Measurements from ENCODE around the gene ZNF423. TPM values are rescaled to one million over a fixed set of nuclear protein-coding genes. Genes with fewer than 3 reads are reported as not detected.

Gene ZNF423
- polyA plus RNA-seq, 1 of the 3 experiments (the other 2 are of a cell fraction): 1.2 TPM

DNA sequence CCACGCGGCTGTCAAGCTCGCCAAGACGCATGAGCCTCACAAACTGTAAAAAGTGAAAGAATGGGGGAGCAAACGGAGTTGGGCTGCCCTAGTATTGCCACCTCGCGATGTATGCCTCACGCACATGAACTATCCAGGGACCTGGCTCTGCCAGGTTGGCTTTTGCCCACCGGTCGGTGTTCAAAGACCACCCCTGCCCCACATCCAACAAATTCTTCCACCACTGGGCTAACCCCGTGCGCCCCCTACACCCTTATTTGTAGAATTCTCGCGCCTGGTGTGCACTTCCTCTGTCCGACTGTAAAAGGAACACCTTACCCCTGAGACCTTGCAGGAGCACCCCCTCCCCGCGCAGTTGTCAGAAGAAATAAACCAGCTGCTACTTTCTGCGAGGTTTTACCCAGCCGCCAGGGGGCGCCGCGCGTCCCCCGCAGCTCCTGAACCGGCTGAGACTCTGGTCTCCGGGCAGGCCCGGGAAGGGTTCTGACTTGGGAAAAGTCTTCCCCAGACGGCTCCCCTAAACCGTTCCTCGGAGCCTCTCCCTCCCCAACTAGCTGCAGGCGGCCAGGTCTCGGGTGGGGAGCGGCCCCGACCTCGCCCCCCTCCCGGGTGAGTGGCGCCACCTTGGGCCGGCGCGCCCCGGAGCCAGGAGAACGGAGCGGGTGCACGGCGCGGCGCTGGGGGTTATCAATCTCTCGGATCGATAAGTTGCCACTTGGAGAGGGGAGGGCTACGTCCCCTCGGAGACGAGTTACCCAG is 1.7 kb upstream of the ZNF423 start:
- TF ChIP-seq RCOR1 (IDR thresholded peaks at IDR 0.05; ENCODE audit: low read length) (peak; percentile 56; the same call in 1 of the 2 replicates), USF2 (IDR thresholded peaks at IDR 0.05; ENCODE audit: borderline replicate concordance, low read depth, low read length) (no peak), TCF12 (IDR thresholded peaks at IDR 0.05) (no peak), GABPA (IDR thresholded peaks at IDR 0.05; ENCODE audit: low read depth) (no peak), FOXJ3 (CRISPR knock-in tag; IDR thresholded peaks at IDR 0.05) (no peak), CTCF (IDR thresholded peaks at IDR 0.05) (peak; percentile 86), POLR2AphosphoS5 (IDR thresholded peaks at IDR 0.05; ENCODE audit: low read depth, low read length) (no peak), FOXM1 (IDR thresholded peaks at IDR 0.05; ENCODE audit: low read depth) (no peak), RXRA (IDR thresholded peaks at IDR 0.05; ENCODE audit: borderline replicate concordance, low read depth) (no peak), GATA2 (CRISPR knock-in tag; IDR thresholded peaks at IDR 0.05) (no peak), FOSL2 (IDR thresholded peaks at IDR 0.05; ENCODE audit: borderline replicate concordance, low read depth) (no peak), SMC3 (IDR thresholded peaks at IDR 0.05; ENCODE audit: low read depth, low read length) (peak; percentile 20; the same call in 1 of the 2 replicates), RAD21 (IDR thresholded peaks at IDR 0.05; ENCODE audit: low read length) (peak; percentile 34; the same call in 1 of the 2 replicates), EP300 (IDR thresholded peaks at IDR 0.05; ENCODE audit: borderline replicate concordance in 1 of 2, low read depth in 1 of 2, low read length in 1 of 2) (no peak)
- POLR2A ChIA-PET: interaction anchor here (1.0 to 2.1 kb wide), 9 partner anchors 46 to 449 kb away, joined by 3 to 6 read pairs (median 3); no protein-coding TSS in a partner anchor
- 0% methylated on average over 5 of the region's 52 CpGs for WGBS (ENCODE audit: low lambda C conversion rate)

More for the DNA sequence above, 1.7 kb upstream of the ZNF423 start:
- Histone ChIP-seq H3K27ac (ENCODE audit: low read depth in 2 of 2, low read length in 1 of 2) (peak overlapping the region in 1 of 2 experiments; percentile 92; a peak in 1 of 4 replicates), H4K20me1 (ENCODE audit: insufficient read depth) (no peaks in the 10 kb centered on the region; the same call in 1 of the 2 replicates), H2AFZ (ENCODE audit: low read depth) (no peak overlapping the region), H3K4me2 (peak overlapping the region; percentile 87; the same call in 1 of the 2 replicates), H3K4me1 (ENCODE audit: control insufficient read depth in 1 of 2, insufficient read depth in 2 of 2, low read depth in 1 of 2, low read length in 1 of 2) (peaks cover 13 to 25% of the 10 kb centered on the region in 2 experiments; a peak in 3 of 4 replicates), H3K27me3 (ENCODE audit: insufficient read depth) (peaks cover 8% of the 10 kb centered on the region), H3K36me3 (replicated peaks in 1 of 2; ENCODE audit: control insufficient read depth in 1 of 2, insufficient read depth in 2 of 2, low read length in 1 of 2) (no peaks in the 10 kb centered on the region), H3K4me3 (ENCODE audit: low read depth in 2 of 2, low read length in 1 of 2) (peak overlapping the region; percentile 61 to 62), H3K9ac (no peak overlapping the region), H3K9me2 (no peaks in the 10 kb centered on the region), H3K79me2 (ENCODE audit: insufficient read depth) (no peaks in the 10 kb centered on the region), H3F3A (replicated peaks; ENCODE audit: insufficient read depth) (no peaks in the 10 kb centered on the region), H3K9me3 (no peaks in the 10 kb centered on the region)
- CTCF ChIA-PET: interaction anchor here (0.6 to 5.1 kb wide), 96 partner anchors 8 to 453 kb away, joined by 3 to 94 read pairs (median 5); partner anchors contain the start of gene CNEP1R1
- peak; percentile 86 for DNase-seq
